ENCODE measurements around the gene ACOX2. TPM values are rescaled to one million over a fixed set of nuclear protein-coding genes. Genes with fewer than 3 reads are reported as not detected.

The ACOX2 gene
- total RNA-seq, 1 experiment from 2014 or later = 7.2 TPM

GRCh38 chr3:58521917-58522631, 14.9 kb downstream of the ACOX2 start:
- Histone ChIP-seq H3K4me3 (ENCODE audit: low read depth, low read length, poor library complexity, severe bottlenecking) (no peak overlapping the region), H3K36me3 (ENCODE audit: insufficient read depth, low read length, poor library complexity, severe bottlenecking) (no peaks in the 10 kb centered on the region), H3K4me1 (ENCODE audit: insufficient read depth, low read length, poor library complexity, severe bottlenecking) (peaks cover 12% of the 10 kb centered on the region), H3K9me3 (ENCODE audit: low read depth, low read length, poor library complexity, severe bottlenecking) (no peaks in the 10 kb centered on the region), H3K27ac (ENCODE audit: low read depth, low read length, poor library complexity, severe bottlenecking) (no peak overlapping the region), H3K27me3 (replicated peaks; ENCODE audit: insufficient read depth, low read depth, low read length, poor library complexity) (no peaks in the 10 kb centered on the region)
- intact Hi-C loops (cut with micrococcal nuclease; ENCODE audit: unreplicated experiment) = no loop called here
- no TSS peak for BruUV-seq (replicated peaks)
- ChIA-PET POLR2A (ENCODE audit: low non-redundant PET) (no interaction called here), CTCF (no interaction called here)
- DNase-seq (ENCODE audit: low spot score) = no peak
- TF ChIP-seq, protein P1, sequence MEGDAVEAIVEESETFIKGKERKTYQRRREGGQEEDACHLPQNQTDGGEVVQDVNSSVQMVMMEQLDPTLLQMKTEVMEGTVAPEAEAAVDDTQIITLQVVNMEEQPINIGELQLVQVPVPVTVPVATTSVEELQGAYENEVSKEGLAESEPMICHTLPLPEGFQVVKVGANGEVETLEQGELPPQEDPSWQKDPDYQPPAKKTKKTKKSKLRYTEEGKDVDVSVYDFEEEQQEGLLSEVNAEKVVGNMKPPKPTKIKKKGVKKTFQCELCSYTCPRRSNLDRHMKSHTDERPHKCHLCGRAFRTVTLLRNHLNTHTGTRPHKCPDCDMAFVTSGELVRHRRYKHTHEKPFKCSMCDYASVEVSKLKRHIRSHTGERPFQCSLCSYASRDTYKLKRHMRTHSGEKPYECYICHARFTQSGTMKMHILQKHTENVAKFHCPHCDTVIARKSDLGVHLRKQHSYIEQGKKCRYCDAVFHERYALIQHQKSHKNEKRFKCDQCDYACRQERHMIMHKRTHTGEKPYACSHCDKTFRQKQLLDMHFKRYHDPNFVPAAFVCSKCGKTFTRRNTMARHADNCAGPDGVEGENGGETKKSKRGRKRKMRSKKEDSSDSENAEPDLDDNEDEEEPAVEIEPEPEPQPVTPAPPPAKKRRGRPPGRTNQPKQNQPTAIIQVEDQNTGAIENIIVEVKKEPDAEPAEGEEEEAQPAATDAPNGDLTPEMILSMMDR (conservative IDR thresholded peaks at IDR 0.05; ENCODE audit: low read depth, low read length) = no peak
- no peak for TF ChIP-seq EZH2 (IDR thresholded peaks at IDR 0.05; ENCODE audit: borderline replicate concordance, low read depth, low read length, poor library complexity, severe bottlenecking)

DNA sequence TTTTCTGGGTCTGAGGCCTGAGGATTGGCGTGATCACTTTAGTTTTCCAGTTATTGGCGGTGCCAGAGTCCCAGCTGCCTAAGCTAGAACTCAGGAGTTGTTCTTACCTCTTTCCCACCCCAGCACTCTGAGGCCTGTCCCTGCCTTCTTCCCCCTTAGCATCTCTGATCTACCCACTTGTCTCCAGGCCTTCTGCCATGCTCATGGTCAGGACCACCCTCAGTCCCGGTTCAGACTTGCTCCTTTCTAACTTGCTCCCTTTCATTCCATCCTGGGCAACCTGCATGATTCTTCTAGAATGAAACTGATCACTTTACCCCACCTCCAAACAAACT, 15.7 kb downstream of the ACOX2 start:
- CTCF ChIA-PET = no interaction called here
- intact Hi-C loops (cut with micrococcal nuclease; ENCODE audit: unreplicated experiment) = no loop called here
- Histone ChIP-seq H3K27ac (ENCODE audit: low read depth, low read length, poor library complexity, severe bottlenecking) (no peak overlapping the region), H3K9me3 (ENCODE audit: low read depth, low read length, poor library complexity, severe bottlenecking) (no peaks in the 10 kb centered on the region), H3K4me3 (ENCODE audit: low read depth, low read length, poor library complexity, severe bottlenecking) (no peak overlapping the region), H3K4me1 (ENCODE audit: insufficient read depth, low read length, poor library complexity, severe bottlenecking) (peaks cover 9% of the 10 kb centered on the region), H3K27me3 (replicated peaks; ENCODE audit: insufficient read depth, low read depth, low read length, poor library complexity) (no peaks in the 10 kb centered on the region), H3K36me3 (ENCODE audit: insufficient read depth, low read length, poor library complexity, severe bottlenecking) (no peaks in the 10 kb centered on the region)
- TF ChIP-seq, protein P1 (conservative IDR thresholded peaks at IDR 0.05; ENCODE audit: low read depth, low read length) = no peak
- no peak for TF ChIP-seq EZH2 (IDR thresholded peaks at IDR 0.05; ENCODE audit: borderline replicate concordance, low read depth, low read length, poor library complexity, severe bottlenecking)
- DNase-seq (ENCODE audit: low spot score) = no peak
- POLR2A ChIA-PET (ENCODE audit: low non-redundant PET) = no interaction called here
- BruUV-seq (replicated peaks) = no TSS peak

GRCh38 chr3:58520403-58521335, 16.3 kb downstream of the ACOX2 start:
- intact Hi-C loops (cut with micrococcal nuclease; ENCODE audit: unreplicated experiment) = no loop called here
- H3K4me3 ChIP-seq (ENCODE audit: low read depth, low read length, poor library complexity, severe bottlenecking) = no peak overlapping the region
- TF ChIP-seq, protein P1 (conservative IDR thresholded peaks at IDR 0.05; ENCODE audit: low read depth, low read length) = no peak
- no peak for TF ChIP-seq EZH2 (IDR thresholded peaks at IDR 0.05; ENCODE audit: borderline replicate concordance, low read depth, low read length, poor library complexity, severe bottlenecking)
- no peak for DNase-seq (ENCODE audit: low spot score)
- no peaks in the 10 kb centered on the region for H3K27me3 ChIP-seq (replicated peaks; ENCODE audit: insufficient read depth, low read depth, low read length, poor library complexity)
- H3K36me3 ChIP-seq (ENCODE audit: insufficient read depth, low read length, poor library complexity, severe bottlenecking) = no peaks in the 10 kb centered on the region
- CTCF ChIA-PET = no interaction called here
- no TSS peak for BruUV-seq (replicated peaks)
- peaks cover 4% of the 10 kb centered on the region for H3K4me1 ChIP-seq (ENCODE audit: insufficient read depth, low read length, poor library complexity, severe bottlenecking)
- POLR2A ChIA-PET (ENCODE audit: low non-redundant PET) = no interaction called here
- H3K27ac ChIP-seq (ENCODE audit: low read depth, low read length, poor library complexity, severe bottlenecking) = no peak overlapping the region
- no peaks in the 10 kb centered on the region for H3K9me3 ChIP-seq (ENCODE audit: low read depth, low read length, poor library complexity, severe bottlenecking)

Data from A673 (cell line).